HG03097 (cell line): ENCODE data around the gene NSL1.

Experiments used
- ATAC-seq: cut with Tn5 transposase; IDR thresholded peaks from one replicate; pipeline ENCODE4 v1.9.1; 2021; ENCODE audit not compliant: unreplicated experiment, low FRiP score

Gene NSL1

GRCh38 chr1:212689196-212689725, 102.3 kb downstream of the NSL1 start:
- ATAC-seq: no peak

- ATAC-seq: no peak
These were observed 103.1 kb downstream of the NSL1 start for GRCh38 chr1:212688341-212689047.

GRCh38 chr1:212687811-212688210, 103.8 kb downstream of the NSL1 start:
- ATAC-seq: no peak

- ATAC-seq: no peak
These were observed 105.0 kb downstream of the NSL1 start for GRCh38 chr1:212686591-212686990.

GRCh38 chr1:212686069-212686468, 105.5 kb downstream of the NSL1 start:
- no peak for ATAC-seq

GRCh38 chr1:212685429-212685828, 106.1 kb downstream of the NSL1 start:
- ATAC-seq: no peak

GRCh38 chr1:212684521-212685090, 107.0 kb downstream of the NSL1 start:
- no peak for ATAC-seq

GRCh38 chr1:212684076-212684475, 107.5 kb downstream of the NSL1 start:
- no peak for ATAC-seq

- ATAC-seq: peak; percentile 72
These were observed 108.2 kb downstream of the NSL1 start for GRCh38 chr1:212683357-212683722.

- no peak for ATAC-seq
These were observed 110.7 kb downstream of the NSL1 start for GRCh38 chr1:212680680-212681389.

- peak; percentile 55 for ATAC-seq
These were observed 112.8 kb downstream of the NSL1 start for GRCh38 chr1:212678456-212679410.

- ATAC-seq: no peak
These were observed 114.0 kb downstream of the NSL1 start for GRCh38 chr1:212677573-212677972.

- no peak for ATAC-seq
These were observed 114.4 kb downstream of the NSL1 start for GRCh38 chr1:212677136-212677535.
